IPS DF 6.9 (cell line): ENCODE data around the gene MMAB.

Source experiments
- DNase-seq: peaks from one replicate; pipeline ENCODE4 v3.0.0-alpha.2; 2013; ENCODE audit warnings: low read depth, low spot score
- H3K27ac ChIP-seq: one replicate; pipeline ENCODE4 v1.5.1; 2013; ENCODE audit warnings: low read length, control low read depth
- H3K27me3 ChIP-seq: 2 replicates; pipeline ENCODE4 v1.6.1; 2013; ENCODE audit warnings: mild to moderate bottlenecking, low read length; ENCODE audit not compliant: control insufficient read depth, insufficient read depth
- H3K36me3 ChIP-seq: 2 replicates; pipeline ENCODE4 v1.6.1; 2013; ENCODE audit warnings: low read length; ENCODE audit not compliant: control insufficient read depth, insufficient read depth
- H3K4me1 ChIP-seq: 2 replicates; pipeline ENCODE4 v1.6.1; 2013; ENCODE audit warnings: low read length; ENCODE audit not compliant: control insufficient read depth, insufficient read depth
- H3K4me3 ChIP-seq: 2 replicates; pipeline ENCODE4 v1.5.1; 2013; ENCODE audit warnings: mild to moderate bottlenecking, low read length
- H3K9me3 ChIP-seq: 2 replicates; pipeline ENCODE4 v1.6.1; 2013; ENCODE audit warnings: low read length, inconsistent platforms; ENCODE audit not compliant: control insufficient read depth, insufficient read depth
- WGBS: extraction: QIAGEN DNeasy Blood & Tissue Kit; methylation state at CpG from one replicate; pipeline ENCODE4 v1.1.7; 2013; ENCODE audit warnings: mixed read lengths, missing lambda C conversion rate; ENCODE audit not compliant: insufficient read length, insufficient coverage; 5-methylcytosine and 5-hydroxymethylcytosine counted together

Gene MMAB

GRCh38 chr12:109561711-109562030 is 11.6 kb downstream of the MMAB start:
- no peak for DNase-seq
- WGBS = no CpG with 5 or more reads among the region's 10 CpGs
- peaks cover 12% of the 10 kb centered on the region; the same call in 1 of the 2 replicates for H3K36me3 ChIP-seq
- no peaks in the 10 kb centered on the region for H3K27me3 ChIP-seq
- H3K4me3 ChIP-seq = no peak overlapping the region
- H3K4me1 ChIP-seq = no peaks in the 10 kb centered on the region
- no peaks in the 10 kb centered on the region for H3K9me3 ChIP-seq
- no peak overlapping the region for H3K27ac ChIP-seq

- no peak overlapping the region for H3K4me3 ChIP-seq
- WGBS = no CpG with 5 or more reads among the region's 30 CpGs
- DNase-seq = no peak
- H3K36me3 ChIP-seq = peaks cover 8% of the 10 kb centered on the region; the same call in 1 of the 2 replicates
- H3K9me3 ChIP-seq = no peaks in the 10 kb centered on the region
- no peak overlapping the region for H3K27ac ChIP-seq
- no peaks in the 10 kb centered on the region for H3K27me3 ChIP-seq
- H3K4me1 ChIP-seq = no peaks in the 10 kb centered on the region
Observed at GRCh38 chr12:109560867-109561710, 12.2 kb downstream of the MMAB start.

GRCh38 chr12:109559601-109560000 is 13.7 kb downstream of the MMAB start:
- Histone ChIP-seq H3K4me1 (no peaks in the 10 kb centered on the region), H3K27ac (no peak overlapping the region), H3K4me3 (no peak overlapping the region), H3K9me3 (no peaks in the 10 kb centered on the region), H3K36me3 (peaks cover 8% of the 10 kb centered on the region; the same call in 1 of the 2 replicates), H3K27me3 (no peaks in the 10 kb centered on the region)
- DNase-seq = no peak
- WGBS = no CpG with 5 or more reads among the region's 10 CpGs

GRCh38 chr12:109559200-109559505 is 14.2 kb downstream of the MMAB start:
- no peaks in the 10 kb centered on the region for H3K4me1 ChIP-seq
- H3K4me3 ChIP-seq = no peak overlapping the region
- DNase-seq = no peak
- WGBS = no CpG with 5 or more reads among the region's 6 CpGs
- H3K27ac ChIP-seq = no peak overlapping the region
- H3K9me3 ChIP-seq = no peaks in the 10 kb centered on the region
- no peaks in the 10 kb centered on the region for H3K27me3 ChIP-seq
- peaks cover 8% of the 10 kb centered on the region; the same call in 1 of the 2 replicates for H3K36me3 ChIP-seq

- H3K4me3 ChIP-seq = no peak overlapping the region
- no peaks in the 10 kb centered on the region for H3K27me3 ChIP-seq
- DNase-seq = no peak
- WGBS = no CpG with 5 or more reads among the region's 25 CpGs
- no peaks in the 10 kb centered on the region for H3K9me3 ChIP-seq
- peaks cover 8% of the 10 kb centered on the region; the same call in 1 of the 2 replicates for H3K36me3 ChIP-seq
- no peak overlapping the region for H3K27ac ChIP-seq
- H3K4me1 ChIP-seq = no peaks in the 10 kb centered on the region
Observed at GRCh38 chr12:109558374-109559199, 14.7 kb downstream of the MMAB start.

GRCh38 chr12:109557805-109558204 is 15.5 kb downstream of the MMAB start:
- no CpG with 5 or more reads among the region's 12 CpGs for WGBS
- Histone ChIP-seq H3K36me3 (peaks cover 3% of the 10 kb centered on the region; the same call in 1 of the 2 replicates), H3K4me1 (no peaks in the 10 kb centered on the region), H3K4me3 (no peak overlapping the region), H3K27ac (no peak overlapping the region), H3K27me3 (no peaks in the 10 kb centered on the region), H3K9me3 (no peaks in the 10 kb centered on the region)
- no peak for DNase-seq

GRCh38 chr12:109557200-109557599 is 16.1 kb downstream of the MMAB start:
- Histone ChIP-seq H3K4me3 (no peak overlapping the region), H3K27me3 (no peaks in the 10 kb centered on the region), H3K36me3 (no peaks in the 10 kb centered on the region), H3K9me3 (no peaks in the 10 kb centered on the region), H3K4me1 (no peaks in the 10 kb centered on the region), H3K27ac (no peak overlapping the region)
- DNase-seq = no peak
- WGBS = no CpG with 5 or more reads among the region's 10 CpGs

- DNase-seq = no peak
- Histone ChIP-seq H3K27ac (no peak overlapping the region), H3K4me3 (no peak overlapping the region), H3K4me1 (no peaks in the 10 kb centered on the region), H3K27me3 (no peaks in the 10 kb centered on the region), H3K36me3 (no peaks in the 10 kb centered on the region), H3K9me3 (no peaks in the 10 kb centered on the region)
- WGBS = no CpG with 5 or more reads among the region's 18 CpGs
Observed at GRCh38 chr12:109555431-109556315, 17.6 kb downstream of the MMAB start.

GRCh38 chr12:109554761-109555160 is 18.5 kb downstream of the MMAB start:
- no peaks in the 10 kb centered on the region for H3K36me3 ChIP-seq
- no peaks in the 10 kb centered on the region for H3K4me1 ChIP-seq
- H3K27me3 ChIP-seq = no peaks in the 10 kb centered on the region
- no peak for DNase-seq
- no peak overlapping the region for H3K27ac ChIP-seq
- WGBS = no CpG with 5 or more reads among the region's 6 CpGs
- no peaks in the 10 kb centered on the region for H3K9me3 ChIP-seq
- H3K4me3 ChIP-seq = no peak overlapping the region

GRCh38 chr12:109553906-109554500 is 19.3 kb downstream of the MMAB start:
- no CpG with 5 or more reads among the region's 16 CpGs for WGBS
- Histone ChIP-seq H3K36me3 (no peaks in the 10 kb centered on the region), H3K9me3 (no peaks in the 10 kb centered on the region), H3K4me3 (no peak overlapping the region), H3K4me1 (no peaks in the 10 kb centered on the region), H3K27me3 (no peaks in the 10 kb centered on the region), H3K27ac (no peak overlapping the region)
- DNase-seq = no peak
